GM13976 (cell line): Measurements from ENCODE around the gene CTSE.

Experiments used
- DNase-seq: peaks from one replicate; pipeline ENCODE4 v3.0.0; 2012; ENCODE audit warnings: low spot score
- CTCF ChIP-seq: IDR thresholded peaks from 2 replicates; pipeline ENCODE4 v1.5.1; 2012; ENCODE audit warnings: borderline replicate concordance, mild to moderate bottlenecking; ENCODE audit not compliant: insufficient read depth; ENCODE audit errors: extremely low read depth, missing control alignments, control extremely low read depth
- in situ Hi-C: fragments of 300-500 bp; cut with MboI; formaldehyde crosslinking; loops from one replicate; pipeline ENCODE4 v1.12.0; 2022; ENCODE audit warnings: low sequenced_read_pairs, mixed read lengths, inconsistent platforms; ENCODE audit not compliant: unreplicated experiment

The CTSE gene

GRCh38 chr1:206012086-206012859 is 11.4 kb downstream of the CTSE start:
- in situ Hi-C loops = no loop called here
- DNase-seq = peak; percentile 52
- TF ChIP-seq CTCF = no peak

DNA sequence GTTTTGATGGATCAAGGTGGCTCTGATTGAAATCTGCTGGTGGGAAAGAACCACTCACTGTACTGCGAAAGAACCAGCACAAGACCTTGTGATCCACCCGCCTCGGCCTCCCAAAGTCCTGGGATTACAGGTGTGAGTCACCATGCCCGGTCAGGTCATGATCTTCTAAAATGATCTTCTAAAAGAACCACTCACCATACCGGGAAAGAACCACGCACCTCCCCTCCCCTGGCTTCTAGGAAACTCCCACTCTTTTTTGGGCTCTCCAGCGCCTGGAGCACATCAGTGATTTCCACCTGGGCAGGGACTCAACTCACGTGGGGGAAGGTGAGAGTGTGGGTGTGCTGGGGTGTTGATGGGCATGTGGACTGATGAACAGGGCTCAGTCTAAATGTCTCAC is 12.6 kb downstream of the CTSE start:
- in situ Hi-C loops = no loop called here
- no peak for TF ChIP-seq CTCF
- no peak for DNase-seq

DNA sequence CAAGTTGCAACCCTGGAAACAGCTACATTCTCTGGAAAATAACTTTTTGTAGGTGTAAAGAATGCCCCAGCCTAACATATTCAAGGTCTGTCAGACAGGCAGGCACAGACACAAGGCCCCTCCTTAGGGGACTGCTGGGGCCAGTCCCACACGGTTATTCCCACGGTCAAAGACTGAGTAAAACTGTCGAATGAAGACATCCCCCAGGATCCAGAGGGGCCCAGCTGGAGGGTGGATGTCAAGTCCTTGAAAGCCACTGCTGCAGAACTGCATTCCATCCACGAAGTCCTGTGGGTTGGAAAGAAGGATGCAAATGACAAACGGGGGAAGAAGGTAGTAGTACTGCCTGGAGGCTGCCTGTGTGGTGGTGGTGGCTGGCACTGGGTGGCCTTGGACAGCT is 13.6 kb downstream of the CTSE start:
- no peak for DNase-seq
- in situ Hi-C loops = no loop called here
- TF ChIP-seq CTCF = no peak

DNA sequence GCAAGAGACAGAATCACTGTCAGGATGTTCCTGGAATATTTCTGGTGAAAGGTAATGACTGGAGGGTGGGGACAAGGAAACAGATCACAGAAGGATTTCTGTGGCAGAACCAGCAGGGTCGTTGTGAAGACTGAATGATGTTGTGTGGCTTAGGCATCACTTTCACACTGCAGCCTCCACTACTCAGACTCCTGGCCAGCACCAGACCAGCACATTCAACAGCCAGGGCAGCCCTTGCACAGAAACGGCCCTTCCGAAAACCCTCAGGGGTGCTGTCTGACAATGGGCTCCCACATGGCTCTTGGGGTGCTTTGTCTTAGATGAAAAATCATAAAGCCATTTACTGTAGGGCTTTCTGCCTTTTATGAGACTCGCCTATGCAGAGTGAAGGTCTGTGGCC is 16.7 kb downstream of the CTSE start:
- no peak for TF ChIP-seq CTCF
- in situ Hi-C loops = loop anchor here (10.0 kb wide), 1 partner anchor 108 kb away; the partner anchor contains the start of gene AVPR1B
- DNase-seq = no peak

GRCh38 chr1:206005778-206006180 is 17.9 kb downstream of the CTSE start:
- no peak for DNase-seq
- in situ Hi-C loops = loop anchor here (10.0 kb wide), 1 partner anchor 109 kb away; the partner anchor contains the start of gene AVPR1B
- TF ChIP-seq CTCF = no peak

GRCh38 chr1:206005234-206005633 is 18.5 kb downstream of the CTSE start:
- DNase-seq = no peak
- TF ChIP-seq CTCF = no peak
- in situ Hi-C loops = loop anchor here (10.0 kb wide), 1 partner anchor 110 kb away; the partner anchor contains the start of gene AVPR1B

- in situ Hi-C loops = loop anchor here (10.0 kb wide), 1 partner anchor 110 kb away; the partner anchor contains the start of gene AVPR1B
- DNase-seq = no peak
- TF ChIP-seq CTCF = no peak
Measured at GRCh38 chr1:206004826-206005225, 18.9 kb downstream of the CTSE start.
